Retinal pigment epithelial cell (primary cell): ENCODE results near the gene ZIK1.

Experiments used
- DNase-seq: peaks from one replicate; pipeline ENCODE4 v3.0.0-alpha.2; 2010; ENCODE audit warnings: low read depth
- H3K4me3 ChIP-seq: 2 replicates; pipeline ENCODE4 v1.5.1; 2011; ENCODE audit warnings: mild to moderate bottlenecking, low read length, control low read depth, moderate library complexity
- TF ChIP-seq, protein P1 (sequence below): conservative IDR thresholded peaks from 2 replicates; pipeline ENCODE4 v1.5.1; 2011; ENCODE audit warnings: low read depth, low read length, control low read depth, inconsistent platforms

Gene ZIK1

DNA sequence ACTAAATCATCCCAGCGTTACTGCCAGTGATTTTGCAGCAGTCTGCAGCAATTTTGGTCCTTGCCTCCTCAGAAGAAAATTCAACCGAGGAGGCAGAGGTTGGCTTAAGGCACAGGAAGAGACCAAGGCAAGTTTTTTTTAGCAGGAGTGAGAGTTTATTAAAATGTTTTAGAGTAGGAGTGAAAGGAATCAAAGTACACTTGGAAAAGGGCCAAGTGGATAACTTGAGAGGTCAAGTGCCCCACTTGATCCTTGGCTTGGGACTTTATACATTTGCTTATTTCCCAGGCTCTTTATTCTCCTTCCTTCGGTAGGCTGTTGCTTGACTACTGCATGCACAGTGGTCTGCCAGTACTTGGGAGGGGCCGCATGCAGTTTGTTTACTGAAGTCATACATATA lies 27.2 kb downstream of the ZIK1 start:
- no peak for DNase-seq
- TF ChIP-seq, protein P1, sequence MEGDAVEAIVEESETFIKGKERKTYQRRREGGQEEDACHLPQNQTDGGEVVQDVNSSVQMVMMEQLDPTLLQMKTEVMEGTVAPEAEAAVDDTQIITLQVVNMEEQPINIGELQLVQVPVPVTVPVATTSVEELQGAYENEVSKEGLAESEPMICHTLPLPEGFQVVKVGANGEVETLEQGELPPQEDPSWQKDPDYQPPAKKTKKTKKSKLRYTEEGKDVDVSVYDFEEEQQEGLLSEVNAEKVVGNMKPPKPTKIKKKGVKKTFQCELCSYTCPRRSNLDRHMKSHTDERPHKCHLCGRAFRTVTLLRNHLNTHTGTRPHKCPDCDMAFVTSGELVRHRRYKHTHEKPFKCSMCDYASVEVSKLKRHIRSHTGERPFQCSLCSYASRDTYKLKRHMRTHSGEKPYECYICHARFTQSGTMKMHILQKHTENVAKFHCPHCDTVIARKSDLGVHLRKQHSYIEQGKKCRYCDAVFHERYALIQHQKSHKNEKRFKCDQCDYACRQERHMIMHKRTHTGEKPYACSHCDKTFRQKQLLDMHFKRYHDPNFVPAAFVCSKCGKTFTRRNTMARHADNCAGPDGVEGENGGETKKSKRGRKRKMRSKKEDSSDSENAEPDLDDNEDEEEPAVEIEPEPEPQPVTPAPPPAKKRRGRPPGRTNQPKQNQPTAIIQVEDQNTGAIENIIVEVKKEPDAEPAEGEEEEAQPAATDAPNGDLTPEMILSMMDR, result no peak
- H3K4me3 ChIP-seq, result no peak overlapping the region

DNA sequence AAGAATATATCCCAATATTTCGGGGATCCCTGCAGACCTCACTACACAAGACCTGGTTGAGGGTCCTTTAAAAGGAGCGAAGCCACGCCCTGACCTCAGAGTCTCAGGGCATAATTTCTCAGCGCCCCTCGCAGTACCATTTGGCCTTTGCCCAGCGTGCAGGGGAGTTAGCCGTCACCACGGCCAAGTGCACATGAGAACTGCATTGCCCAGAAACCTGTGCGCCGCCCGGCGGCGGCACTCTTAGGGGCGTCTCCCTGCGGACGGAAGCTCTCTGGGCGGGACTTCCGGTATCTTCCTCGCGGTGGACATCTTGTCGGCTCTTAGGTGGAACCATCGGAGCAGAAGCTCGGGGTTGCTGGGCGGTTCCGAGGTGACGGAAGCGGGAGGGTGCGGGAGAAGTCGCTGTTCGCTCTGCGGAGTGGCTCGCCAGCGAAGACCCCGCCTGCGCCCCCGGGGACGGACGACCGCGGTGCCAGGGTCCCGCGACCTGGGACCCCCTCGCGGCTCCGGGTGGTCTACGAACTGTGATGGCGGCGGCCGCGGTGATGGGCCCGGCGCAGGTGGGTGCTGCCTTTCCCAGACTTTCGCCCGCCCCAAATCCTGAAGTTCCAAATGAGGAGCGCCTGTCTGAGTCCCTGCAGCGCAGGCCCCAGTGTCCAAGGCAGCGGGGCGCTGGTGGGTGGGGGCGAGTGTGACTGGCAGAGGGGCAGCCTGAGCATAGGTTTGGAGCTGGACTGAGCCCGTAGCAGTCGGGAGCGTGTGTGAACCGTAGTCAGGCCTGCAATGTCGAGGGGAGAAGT lies 30.2 kb downstream of the ZIK1 start, which contains the start of gene ZNF134:
ZNF134 (plus strand) TSS at position 302 of the 803 bp plus-strand sequence. CDS start 5,227 bp downstream, outside the sequence.
- peak within 1 kb of the TSS; percentile 91 for H3K4me3 ChIP-seq
- DNase-seq, result peak; percentile 69
- TF ChIP-seq, protein P1, result peak; percentile 28

DNA sequence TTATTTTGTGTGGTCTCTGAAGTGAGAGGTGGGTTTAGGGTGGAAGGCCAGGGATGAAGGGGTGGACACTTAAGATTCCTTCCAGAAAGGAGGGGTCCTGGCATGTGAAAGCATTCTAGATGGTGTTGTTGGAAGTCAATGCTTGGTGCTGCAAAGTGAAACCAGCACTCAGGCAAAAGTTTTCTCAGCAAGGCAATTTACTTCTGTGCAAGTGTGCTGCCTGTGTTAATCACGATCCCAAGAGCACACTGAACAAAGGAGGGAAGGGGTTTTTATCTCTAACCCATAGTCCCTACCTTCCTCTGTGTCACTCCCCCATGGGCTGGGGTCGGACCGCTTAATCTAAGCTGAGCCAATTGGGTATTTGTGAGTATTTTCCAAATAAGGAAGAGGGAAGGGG lies 31.4 kb downstream of the ZIK1 start:
- TF ChIP-seq, protein P1, result no peak
- no peak for DNase-seq
- H3K4me3 ChIP-seq, result peak overlapping the region; percentile 91

GRCh38 chr19:57620673-57621348 lies 36.9 kb downstream of the ZIK1 start:
- TF ChIP-seq, protein P1, result no peak
- DNase-seq, result no peak
- H3K4me3 ChIP-seq, result no peak overlapping the region

- DNase-seq, result no peak
- TF ChIP-seq, protein P1, result no peak
- H3K4me3 ChIP-seq, result no peak overlapping the region
These were observed 39.1 kb downstream of the ZIK1 start for GRCh38 chr19:57623091-57623490.

GRCh38 chr19:57632987-57633831 lies 49.3 kb downstream of the ZIK1 start, which contains the start of gene ZNF211:
Gene ZNF211, plus strand, starts transcription at chr19:57633168. Its CDS starts 179 bp downstream, at chr19:57633347.
- TF ChIP-seq, protein P1, result no peak
- peak within 1 kb of the TSS; percentile 91 for H3K4me3 ChIP-seq
- DNase-seq, result peak; percentile 77
